Measurements from ENCODE around the gene SLC5A12.

SLC5A12 gene

GRCh38 chr11:26719289-26719973 lies 2.4 kb downstream of the SLC5A12 start:
- DNase-seq (ENCODE audit: low read depth), result no peak

GRCh38 chr11:26717771-26718170 lies 4.1 kb downstream of the SLC5A12 start:
- DNase-seq (ENCODE audit: low read depth), result no peak

- DNase-seq (ENCODE audit: low read depth), result no peak
These were observed 6.7 kb downstream of the SLC5A12 start for GRCh38 chr11:26715133-26715532.

- no peak for DNase-seq (ENCODE audit: low read depth)
These were observed 9.4 kb downstream of the SLC5A12 start for GRCh38 chr11:26712497-26712896.

GRCh38 chr11:26710489-26710888 lies 11.4 kb downstream of the SLC5A12 start:
- DNase-seq (ENCODE audit: low read depth), result no peak

GRCh38 chr11:26708736-26709456 lies 13.0 kb downstream of the SLC5A12 start:
- DNase-seq (ENCODE audit: low read depth), result no peak

GRCh38 chr11:26706181-26706580 lies 15.7 kb downstream of the SLC5A12 start:
- DNase-seq (ENCODE audit: low read depth), result no peak

GRCh38 chr11:26704249-26704648 lies 17.6 kb downstream of the SLC5A12 start:
- no peak for DNase-seq (ENCODE audit: low read depth)

- no peak for DNase-seq (ENCODE audit: low read depth)
These were observed 18.3 kb downstream of the SLC5A12 start for GRCh38 chr11:26703411-26704191.

GRCh38 chr11:26702406-26702805 lies 19.5 kb downstream of the SLC5A12 start:
- DNase-seq (ENCODE audit: low read depth), result no peak

GRCh38 chr11:26700574-26701235 lies 21.2 kb downstream of the SLC5A12 start:
- DNase-seq (ENCODE audit: low read depth), result no peak

GRCh38 chr11:26698224-26698623 lies 23.6 kb downstream of the SLC5A12 start:
- no peak for DNase-seq (ENCODE audit: low read depth)

GRCh38 chr11:26696330-26696729 lies 25.5 kb downstream of the SLC5A12 start:
- DNase-seq (ENCODE audit: low read depth), result no peak

- DNase-seq (ENCODE audit: low read depth), result no peak
These were observed 33.2 kb downstream of the SLC5A12 start for GRCh38 chr11:26688701-26689100.

GRCh38 chr11:26687351-26687750 lies 34.5 kb downstream of the SLC5A12 start:
- DNase-seq (ENCODE audit: low read depth), result no peak

GRCh38 chr11:26677566-26677965 lies 44.3 kb downstream of the SLC5A12 start:
- no peak for DNase-seq (ENCODE audit: low read depth)

- DNase-seq (ENCODE audit: low read depth), result no peak
These were observed 45.2 kb downstream of the SLC5A12 start for GRCh38 chr11:26676641-26677040.

- no peak for DNase-seq (ENCODE audit: low read depth)
These were observed 46.5 kb downstream of the SLC5A12 start for GRCh38 chr11:26675233-26675928.

GRCh38 chr11:26665946-26666345 lies 55.9 kb downstream of the SLC5A12 start:
- no peak for DNase-seq (ENCODE audit: low read depth)

- no peak for DNase-seq (ENCODE audit: low read depth)
These were observed 56.8 kb downstream of the SLC5A12 start for GRCh38 chr11:26665036-26665435.

- DNase-seq (ENCODE audit: low read depth), result no peak
These were observed 58.9 kb downstream of the SLC5A12 start for GRCh38 chr11:26662916-26663315.

- DNase-seq (ENCODE audit: low read depth), result no peak
These were observed 66.6 kb downstream of the SLC5A12 start for GRCh38 chr11:26655287-26655686.
